ENCODE results near the gene CDK14.

Gene CDK14

GRCh38 chr7:90843472-90843871 lies 247.4 kb downstream of the CDK14 start:
- peaks cover 8% of the 10 kb centered on the region for H3K9me3 Mint-ChIP-seq
- no peaks in the 10 kb centered on the region for H3K4me1 Mint-ChIP-seq (ENCODE audit: low read depth)
- H3K27me3 Mint-ChIP-seq (ENCODE audit: low read depth), result no peaks in the 10 kb centered on the region

GRCh38 chr7:90844421-90844820 lies 248.3 kb downstream of the CDK14 start:
- Mint-ChIP-seq H3K36me3 (ENCODE audit: low read depth) (no peaks in the 10 kb centered on the region), H3K4me1 (ENCODE audit: low read depth) (no peaks in the 10 kb centered on the region)

More at GRCh38 chr7:90843472-90843871, 247.4 kb downstream of the CDK14 start:
- no peak for DNase-seq (ENCODE audit: low spot score)
- Mint-ChIP-seq H3K4me3 (no peak overlapping the region), H3K36me3 (ENCODE audit: low read depth) (no peaks in the 10 kb centered on the region), H3K27ac (no peak overlapping the region)

GRCh38 chr7:90846192-90846591 lies 250.1 kb downstream of the CDK14 start:
- DNase-seq (ENCODE audit: low spot score), result no peak
- no peak overlapping the region for H3K27ac Mint-ChIP-seq
- no peaks in the 10 kb centered on the region for H3K4me1 Mint-ChIP-seq (ENCODE audit: low read depth)
- H3K9me3 Mint-ChIP-seq, result no peaks in the 10 kb centered on the region
- no peak overlapping the region for H3K4me3 Mint-ChIP-seq
- no peaks in the 10 kb centered on the region for H3K27me3 Mint-ChIP-seq (ENCODE audit: low read depth)
- no peaks in the 10 kb centered on the region for H3K36me3 Mint-ChIP-seq (ENCODE audit: low read depth)

More at GRCh38 chr7:90844421-90844820, 248.3 kb downstream of the CDK14 start:
- H3K27ac Mint-ChIP-seq, result no peak overlapping the region
- H3K9me3 Mint-ChIP-seq, result no peaks in the 10 kb centered on the region
- no peak overlapping the region for H3K4me3 Mint-ChIP-seq
- DNase-seq (ENCODE audit: low spot score), result no peak
- no peaks in the 10 kb centered on the region for H3K27me3 Mint-ChIP-seq (ENCODE audit: low read depth)

- H3K36me3 Mint-ChIP-seq (ENCODE audit: low read depth), result no peaks in the 10 kb centered on the region
- no peaks in the 10 kb centered on the region for H3K27me3 Mint-ChIP-seq (ENCODE audit: low read depth)
- H3K9me3 Mint-ChIP-seq, result no peaks in the 10 kb centered on the region
- DNase-seq (ENCODE audit: low spot score), result no peak
- H3K4me3 Mint-ChIP-seq, result no peak overlapping the region
- no peak overlapping the region for H3K27ac Mint-ChIP-seq
- H3K4me1 Mint-ChIP-seq (ENCODE audit: low read depth), result no peaks in the 10 kb centered on the region
These were observed 253.9 kb downstream of the CDK14 start for GRCh38 chr7:90850066-90850465.

GRCh38 chr7:90850471-90850870 lies 254.3 kb downstream of the CDK14 start:
- H3K9me3 Mint-ChIP-seq, result no peaks in the 10 kb centered on the region
- no peaks in the 10 kb centered on the region for H3K36me3 Mint-ChIP-seq (ENCODE audit: low read depth)
- no peak overlapping the region for H3K4me3 Mint-ChIP-seq
- H3K4me1 Mint-ChIP-seq (ENCODE audit: low read depth), result no peaks in the 10 kb centered on the region
- H3K27ac Mint-ChIP-seq, result no peak overlapping the region
- DNase-seq (ENCODE audit: low spot score), result no peak
- H3K27me3 Mint-ChIP-seq (ENCODE audit: low read depth), result no peaks in the 10 kb centered on the region

- Mint-ChIP-seq H3K36me3 (ENCODE audit: low read depth) (no peaks in the 10 kb centered on the region), H3K4me3 (no peak overlapping the region), H3K27me3 (ENCODE audit: low read depth) (no peaks in the 10 kb centered on the region), H3K9me3 (no peaks in the 10 kb centered on the region), H3K4me1 (ENCODE audit: low read depth) (no peaks in the 10 kb centered on the region), H3K27ac (no peak overlapping the region)
- DNase-seq (ENCODE audit: low spot score), result no peak
These were observed 257.1 kb downstream of the CDK14 start for GRCh38 chr7:90853205-90853604.

- Mint-ChIP-seq H3K27ac (no peak overlapping the region), H3K9me3 (no peaks in the 10 kb centered on the region), H3K4me3 (no peak overlapping the region), H3K27me3 (ENCODE audit: low read depth) (no peaks in the 10 kb centered on the region), H3K36me3 (ENCODE audit: low read depth) (no peaks in the 10 kb centered on the region), H3K4me1 (ENCODE audit: low read depth) (no peaks in the 10 kb centered on the region)
- no peak for DNase-seq (ENCODE audit: low spot score)
These were observed 260.4 kb downstream of the CDK14 start for GRCh38 chr7:90856351-90857070.

- no peaks in the 10 kb centered on the region for H3K27me3 Mint-ChIP-seq (ENCODE audit: low read depth)
These were observed 261.5 kb downstream of the CDK14 start for GRCh38 chr7:90857603-90858002.

GRCh38 chr7:90858546-90858945 lies 262.4 kb downstream of the CDK14 start:
- H3K4me1 Mint-ChIP-seq (ENCODE audit: low read depth), result no peaks in the 10 kb centered on the region
- H3K27me3 Mint-ChIP-seq (ENCODE audit: low read depth), result no peaks in the 10 kb centered on the region
- H3K4me3 Mint-ChIP-seq, result no peak overlapping the region
- no peak overlapping the region for H3K27ac Mint-ChIP-seq
- DNase-seq (ENCODE audit: low spot score), result no peak
- H3K9me3 Mint-ChIP-seq, result no peaks in the 10 kb centered on the region
- no peaks in the 10 kb centered on the region for H3K36me3 Mint-ChIP-seq (ENCODE audit: low read depth)

More at GRCh38 chr7:90857603-90858002, 261.5 kb downstream of the CDK14 start:
- Mint-ChIP-seq H3K9me3 (no peaks in the 10 kb centered on the region), H3K27ac (no peak overlapping the region), H3K4me1 (ENCODE audit: low read depth) (no peaks in the 10 kb centered on the region), H3K4me3 (no peak overlapping the region), H3K36me3 (ENCODE audit: low read depth) (no peaks in the 10 kb centered on the region)
- DNase-seq (ENCODE audit: low spot score), result no peak

- H3K4me1 Mint-ChIP-seq (ENCODE audit: low read depth), result no peaks in the 10 kb centered on the region
- no peak for DNase-seq (ENCODE audit: low spot score)
- H3K9me3 Mint-ChIP-seq, result no peaks in the 10 kb centered on the region
- H3K27ac Mint-ChIP-seq, result no peak overlapping the region
- H3K36me3 Mint-ChIP-seq (ENCODE audit: low read depth), result no peaks in the 10 kb centered on the region
- H3K4me3 Mint-ChIP-seq, result no peak overlapping the region
- no peaks in the 10 kb centered on the region for H3K27me3 Mint-ChIP-seq (ENCODE audit: low read depth)
These were observed 263.4 kb downstream of the CDK14 start for GRCh38 chr7:90859521-90859920.

GRCh38 chr7:90864088-90864487 lies 268.0 kb downstream of the CDK14 start:
- Mint-ChIP-seq H3K36me3 (ENCODE audit: low read depth) (no peaks in the 10 kb centered on the region), H3K9me3 (no peaks in the 10 kb centered on the region), H3K4me3 (no peak overlapping the region), H3K27ac (no peak overlapping the region), H3K4me1 (ENCODE audit: low read depth) (no peaks in the 10 kb centered on the region), H3K27me3 (ENCODE audit: low read depth) (no peaks in the 10 kb centered on the region)
- DNase-seq (ENCODE audit: low spot score), result no peak

GRCh38 chr7:90869335-90869734 lies 273.2 kb downstream of the CDK14 start:
- H3K27me3 Mint-ChIP-seq (ENCODE audit: low read depth), result no peaks in the 10 kb centered on the region
- H3K4me1 Mint-ChIP-seq (ENCODE audit: low read depth), result no peaks in the 10 kb centered on the region
- no peaks in the 10 kb centered on the region for H3K36me3 Mint-ChIP-seq (ENCODE audit: low read depth)
- no peak overlapping the region for H3K27ac Mint-ChIP-seq
- no peak for DNase-seq (ENCODE audit: low spot score)
- no peaks in the 10 kb centered on the region for H3K9me3 Mint-ChIP-seq
- no peak overlapping the region for H3K4me3 Mint-ChIP-seq

- Mint-ChIP-seq H3K4me1 (ENCODE audit: low read depth) (no peaks in the 10 kb centered on the region), H3K9me3 (no peaks in the 10 kb centered on the region), H3K4me3 (no peak overlapping the region), H3K27me3 (ENCODE audit: low read depth) (no peaks in the 10 kb centered on the region), H3K36me3 (ENCODE audit: low read depth) (no peaks in the 10 kb centered on the region), H3K27ac (no peak overlapping the region)
- DNase-seq (ENCODE audit: low spot score), result no peak
These were observed 280.6 kb downstream of the CDK14 start for GRCh38 chr7:90876701-90877100.

GRCh38 chr7:90877201-90877600 lies 281.1 kb downstream of the CDK14 start:
- no peaks in the 10 kb centered on the region for H3K36me3 Mint-ChIP-seq (ENCODE audit: low read depth)
- H3K27ac Mint-ChIP-seq, result no peak overlapping the region
- no peaks in the 10 kb centered on the region for H3K9me3 Mint-ChIP-seq
- no peak for DNase-seq (ENCODE audit: low spot score)
- H3K4me3 Mint-ChIP-seq, result no peak overlapping the region
- H3K27me3 Mint-ChIP-seq (ENCODE audit: low read depth), result no peaks in the 10 kb centered on the region
- H3K4me1 Mint-ChIP-seq (ENCODE audit: low read depth), result no peaks in the 10 kb centered on the region

GRCh38 chr7:90879924-90880323 lies 283.8 kb downstream of the CDK14 start:
- no peak for DNase-seq (ENCODE audit: low spot score)
- Mint-ChIP-seq H3K27ac (no peak overlapping the region), H3K36me3 (ENCODE audit: low read depth) (no peaks in the 10 kb centered on the region), H3K9me3 (no peaks in the 10 kb centered on the region), H3K27me3 (ENCODE audit: low read depth) (no peaks in the 10 kb centered on the region), H3K4me1 (ENCODE audit: low read depth) (no peaks in the 10 kb centered on the region), H3K4me3 (no peak overlapping the region)
